ENCODE data around the gene CALM1.

CALM1 gene

DNA sequence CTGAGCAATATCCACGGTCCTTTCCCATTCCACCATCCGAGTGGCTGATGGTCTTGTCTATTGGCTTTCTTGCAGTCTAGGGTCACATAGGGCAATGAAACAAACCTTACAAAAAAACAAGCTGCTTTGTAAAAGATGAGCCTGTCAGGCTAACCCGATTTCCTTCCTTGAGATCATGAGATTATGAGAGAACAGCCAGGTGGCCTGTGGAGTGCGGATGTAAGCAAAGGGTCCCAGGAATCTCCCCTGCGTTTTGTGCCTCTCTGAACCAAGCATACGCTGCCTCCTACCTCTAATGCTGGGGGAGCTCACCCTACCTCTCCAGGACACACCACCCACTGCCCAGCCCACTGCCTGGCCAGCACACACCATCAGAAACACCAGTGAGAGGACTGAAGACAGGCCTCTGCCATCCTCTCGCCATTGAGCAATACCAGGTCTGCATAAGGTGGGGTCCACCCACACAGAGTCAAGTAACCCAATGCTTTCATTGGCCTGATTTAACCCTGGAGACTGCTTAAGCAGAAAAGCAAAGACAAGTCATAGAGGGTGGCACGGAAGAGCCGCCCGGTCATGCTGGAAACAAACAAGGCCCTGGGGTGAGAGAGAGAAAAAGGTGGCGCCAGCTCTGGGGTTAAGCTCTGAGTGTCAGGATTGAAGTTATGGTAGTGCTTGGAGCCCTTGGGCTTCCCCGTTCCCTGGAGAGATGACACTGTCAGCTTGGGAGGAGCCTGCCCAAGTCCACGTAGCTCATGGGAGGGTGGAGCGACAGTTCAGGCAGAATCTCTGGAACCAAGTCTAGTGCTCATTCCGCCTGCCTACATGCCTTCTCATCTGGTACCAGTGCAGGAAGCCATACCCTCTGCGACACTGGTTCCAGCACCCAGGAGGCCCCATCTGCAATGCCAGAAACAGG, 46.6 kb downstream of the CALM1 start:
- no peak overlapping the region for H3K27ac ChIP-seq
- no peak for TF ChIP-seq ZFX (IDR thresholded peaks at IDR 0.05)
- TF ChIP-seq CTCF (conservative IDR thresholded peaks at IDR 0.05) = no peak

GRCh38 chr14:90444077-90444696, 47.4 kb downstream of the CALM1 start:
- no peak for TF ChIP-seq ZFX (IDR thresholded peaks at IDR 0.05)
- no peak for TF ChIP-seq CTCF (conservative IDR thresholded peaks at IDR 0.05)
- H3K27ac ChIP-seq = no peak overlapping the region

GRCh38 chr14:90445011-90445410, 48.2 kb downstream of the CALM1 start:
- no peak overlapping the region for H3K27ac ChIP-seq
- TF ChIP-seq ZFX (IDR thresholded peaks at IDR 0.05) = no peak
- TF ChIP-seq CTCF (conservative IDR thresholded peaks at IDR 0.05) = no peak

DNA sequence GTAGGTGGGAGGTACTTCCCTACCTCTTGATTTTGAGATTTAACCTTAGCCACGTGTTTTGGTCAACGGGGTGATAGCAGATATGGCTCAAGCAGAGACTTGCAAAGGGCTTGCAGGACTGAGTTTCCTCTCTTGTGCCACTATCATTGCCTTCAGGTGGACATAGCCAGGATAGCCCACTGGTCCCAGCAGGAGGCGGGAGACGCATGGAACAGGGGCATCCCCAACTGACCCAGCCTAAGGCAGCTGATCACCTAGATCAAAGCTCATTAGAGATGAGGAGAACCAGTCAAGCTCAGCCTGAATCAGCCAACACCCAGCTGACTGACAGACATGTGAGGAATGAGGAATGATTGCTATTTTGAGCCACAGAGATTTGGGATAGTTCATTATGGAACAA, 49.6 kb downstream of the CALM1 start:
- H3K27ac ChIP-seq = no peak overlapping the region
- no peak for TF ChIP-seq CTCF (conservative IDR thresholded peaks at IDR 0.05)
- no peak for TF ChIP-seq ZFX (IDR thresholded peaks at IDR 0.05)

GRCh38 chr14:90447720-90448497, 51.1 kb downstream of the CALM1 start:
- TF ChIP-seq CTCF (conservative IDR thresholded peaks at IDR 0.05) (no peak), ZFX (IDR thresholded peaks at IDR 0.05) (no peak)
- H3K27ac ChIP-seq = no peak overlapping the region

GRCh38 chr14:90449411-90449810, 52.6 kb downstream of the CALM1 start:
- TF ChIP-seq ZFX (IDR thresholded peaks at IDR 0.05) = no peak
- TF ChIP-seq CTCF (conservative IDR thresholded peaks at IDR 0.05) = no peak
- no peak overlapping the region for H3K27ac ChIP-seq
